GM12892 (cell line): ENCODE data around the gene PTPRU.

Experiments
- POLR2A ChIP-seq: IDR thresholded peaks from 2 replicates; pipeline ENCODE4 v1.6.1; 2011; ENCODE audit warnings: low read depth, low read length, control low read depth
- POLR2AphosphoS5 ChIP-seq: IDR thresholded peaks from 2 replicates; pipeline ENCODE4 v1.6.1; 2011; ENCODE audit warnings: low read depth, low read length, control low read depth
- TAF1 ChIP-seq: IDR thresholded peaks from 2 replicates; pipeline ENCODE4 v1.6.1; 2011; ENCODE audit warnings: low read depth, mild to moderate bottlenecking, control low read depth, low read length, borderline replicate concordance

GRCh38 chr1:29197590-29197924 lies 38.8 kb upstream of the PTPRU start:
- TF ChIP-seq POLR2AphosphoS5: no peak
- TF ChIP-seq POLR2A: no peak
- no peak for TF ChIP-seq TAF1
